AG04449 (cell line): Measurements from ENCODE around the gene ITIH6.
"Not testable (repeated sequence)": the region's sequence is repeated elsewhere in the genome, so short reads cannot be mapped to it uniquely, and the experiment has no call there.

ENCODE experiments used
- CTCF ChIA-PET: fragments of 350-600 bp; formaldehyde crosslinking; extraction: SDS; loops from one replicate; lab custom pipeline; 2021; ENCODE audit warnings: antibody characterized with exemption; lab: Yijun Ruan, JAX
- POLR2A ChIA-PET: fragments of 400-600, 350-600 bp; formaldehyde crosslinking; extraction: SDS; loops from one replicate; lab custom pipeline; 2020; ENCODE audit warnings: antibody characterized with exemption, inconsistent platforms; lab: Yijun Ruan, JAX
- DNase-seq: peaks from one replicate; pipeline ENCODE4 v3.0.0-alpha.2; 2010; ENCODE audit warnings: low read depth, low spot score
- H3K4me3 ChIP-seq: 2 replicates; pipeline ENCODE4 v1.5.1; 2011; ENCODE audit warnings: low read depth, mild to moderate bottlenecking, control low read depth, low read length
- CTCF ChIP-seq: IDR thresholded peaks from one replicate; pipeline ENCODE4 v1.5.1; 2011; ENCODE audit warnings: mild to moderate bottlenecking, moderate library complexity, low read length, control low read depth, inconsistent platforms; ENCODE audit not compliant: insufficient read depth; ENCODE audit errors: missing control alignments

The ITIH6 gene

GRCh38 chrX:54758114-54759055 is 39.7 kb downstream of the ITIH6 start:
- no peak for DNase-seq
- no peak for TF ChIP-seq CTCF
- H3K4me3 ChIP-seq = no peak overlapping the region
- ChIA-PET POLR2A (no interaction called here), CTCF (no interaction called here)

GRCh38 chrX:54754854-54755253 is 43.2 kb downstream of the ITIH6 start:
- no peak for TF ChIP-seq CTCF
- ChIA-PET CTCF (no interaction called here), POLR2A (no interaction called here)
- H3K4me3 ChIP-seq = no peak overlapping the region
- no peak for DNase-seq

- ChIA-PET CTCF (no interaction called here), POLR2A (no interaction called here)
- H3K4me3 ChIP-seq = no peak overlapping the region
- no peak for DNase-seq
- TF ChIP-seq CTCF = no peak
These were observed 49.4 kb downstream of the ITIH6 start for GRCh38 chrX:54748626-54749025.

GRCh38 chrX:54747733-54748393 is 50.2 kb downstream of the ITIH6 start:
- CTCF ChIA-PET = no interaction called here
- POLR2A ChIA-PET = no interaction called here
- DNase-seq = no peak
- no peak overlapping the region for H3K4me3 ChIP-seq
- TF ChIP-seq CTCF = no peak

- H3K4me3 ChIP-seq = no peak overlapping the region
- TF ChIP-seq CTCF = no peak
- POLR2A ChIA-PET = no interaction called here
- DNase-seq = no peak
- CTCF ChIA-PET = no interaction called here
These were observed 51.1 kb downstream of the ITIH6 start for GRCh38 chrX:54746928-54747327.

GRCh38 chrX:54745676-54746075 is 52.4 kb downstream of the ITIH6 start:
- DNase-seq = no peak
- ChIA-PET POLR2A (no interaction called here), CTCF (no interaction called here)
- H3K4me3 ChIP-seq = no peak overlapping the region
- no peak for TF ChIP-seq CTCF

GRCh38 chrX:54738567-54738966 is 59.5 kb downstream of the ITIH6 start:
- DNase-seq, CTCF ChIA-PET, H3K4me3 ChIP-seq, POLR2A ChIA-PET: not testable (repeated sequence)

- DNase-seq, CTCF ChIA-PET, POLR2A ChIA-PET, H3K4me3 ChIP-seq: not testable (repeated sequence)
These were observed 61.6 kb downstream of the ITIH6 start for GRCh38 chrX:54736298-54736942.
